ENCODE data around the gene KBTBD12. TPM values are rescaled to one million over a fixed set of nuclear protein-coding genes. Genes with fewer than 3 reads are reported as not detected.

The KBTBD12 gene
- total and polyA plus RNA-seq, 2 donors (not counting 3 experiments of a cell fraction or from before 2014, with no cell fraction given), result not detected

DNA sequence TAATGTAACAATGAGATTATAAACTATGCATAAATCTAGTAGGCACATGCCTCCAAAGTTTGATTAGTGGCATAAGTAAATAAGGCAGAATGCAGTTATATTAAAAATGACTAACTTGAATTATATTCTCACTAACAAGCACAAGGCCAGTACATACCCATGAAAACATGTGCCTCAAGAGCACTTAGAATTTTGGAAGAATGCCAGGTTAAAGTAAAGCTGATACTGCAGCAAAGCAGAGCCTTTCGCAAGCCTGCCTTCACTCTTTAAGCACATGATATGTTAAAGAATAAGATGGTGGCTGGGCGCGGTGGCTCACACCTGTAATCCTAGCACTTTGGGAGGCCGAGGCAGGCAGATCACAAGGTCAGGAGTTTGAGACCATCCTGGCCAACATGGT lies 49.0 kb downstream of the KBTBD12 start:
- Histone ChIP-seq H3K79me2 (ENCODE audit: control insufficient read depth, insufficient read depth, low read length) (no peaks in the 10 kb centered on the region), H3K9me1 (replicated peaks; ENCODE audit: control insufficient read depth, extremely low read depth, insufficient read depth, low read length) (no peaks in the 10 kb centered on the region), H3K27me3 (ENCODE audit: control insufficient read depth in 2 of 2, insufficient read depth in 2 of 2, low read length in 2 of 2) (peaks cover 18 to 46% of the 10 kb centered on the region in 2 experiments), H3K9me3 (replicated peaks; ENCODE audit: control insufficient read depth, insufficient read depth, low read length) (no peaks in the 10 kb centered on the region), H2AFZ (ENCODE audit: low read depth, low read length) (no peak overlapping the region), H3K4me1 (ENCODE audit: control insufficient read depth, extremely low read depth, insufficient read depth, low read length) (no peaks in the 10 kb centered on the region), H3K27ac (ENCODE audit: insufficient read depth, low read depth, low read length) (no peak overlapping the region), H3K36me3 (ENCODE audit: control insufficient read depth in 2 of 2, extremely low read depth in 1 of 2, insufficient read depth in 2 of 2, low read length in 2 of 2) (no peaks in the 10 kb centered on the region), H3K4me3 (replicated peaks in 1 of 3; ENCODE audit: insufficient read depth in 1 of 3, low read depth in 1 of 3, low read length in 3 of 3) (no peak overlapping the region), H3K4me2 (ENCODE audit: insufficient read depth, low read length) (no peak overlapping the region), H3K9ac (replicated peaks; ENCODE audit: extremely low read depth, insufficient read depth, low read length) (no peak overlapping the region), H4K20me1 (replicated peaks; ENCODE audit: control insufficient read depth, extremely low read depth, insufficient read depth, low read length) (no peaks in the 10 kb centered on the region)
- no TSS peak for BruUV-seq (replicated peaks)
- intact Hi-C loops (cut with micrococcal nuclease) (no loop called here), dilution Hi-C loops (cut with MboI; ENCODE audit: extremely low pct_ligation_motif_present, low sequenced_read_pairs) (no loop called here)
- FAIRE-seq (no peak), DNase-seq (ENCODE audit: low read depth, low spot score) (no peak)
- ChIA-PET CTCF (interaction anchor here (1.1 kb wide), 1 partner anchor 9 kb away, joined by 3 read pairs; no protein-coding TSS in a partner anchor), POLR2A (no interaction called here)
- TF ChIP-seq, protein P1, sequence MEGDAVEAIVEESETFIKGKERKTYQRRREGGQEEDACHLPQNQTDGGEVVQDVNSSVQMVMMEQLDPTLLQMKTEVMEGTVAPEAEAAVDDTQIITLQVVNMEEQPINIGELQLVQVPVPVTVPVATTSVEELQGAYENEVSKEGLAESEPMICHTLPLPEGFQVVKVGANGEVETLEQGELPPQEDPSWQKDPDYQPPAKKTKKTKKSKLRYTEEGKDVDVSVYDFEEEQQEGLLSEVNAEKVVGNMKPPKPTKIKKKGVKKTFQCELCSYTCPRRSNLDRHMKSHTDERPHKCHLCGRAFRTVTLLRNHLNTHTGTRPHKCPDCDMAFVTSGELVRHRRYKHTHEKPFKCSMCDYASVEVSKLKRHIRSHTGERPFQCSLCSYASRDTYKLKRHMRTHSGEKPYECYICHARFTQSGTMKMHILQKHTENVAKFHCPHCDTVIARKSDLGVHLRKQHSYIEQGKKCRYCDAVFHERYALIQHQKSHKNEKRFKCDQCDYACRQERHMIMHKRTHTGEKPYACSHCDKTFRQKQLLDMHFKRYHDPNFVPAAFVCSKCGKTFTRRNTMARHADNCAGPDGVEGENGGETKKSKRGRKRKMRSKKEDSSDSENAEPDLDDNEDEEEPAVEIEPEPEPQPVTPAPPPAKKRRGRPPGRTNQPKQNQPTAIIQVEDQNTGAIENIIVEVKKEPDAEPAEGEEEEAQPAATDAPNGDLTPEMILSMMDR (IDR thresholded peaks at IDR 0.05; ENCODE audit: extremely low read depth in 1 of 2, insufficient read depth in 1 of 2, low read depth in 1 of 2, low read length in 2 of 2), result no peak
- no peak for TF ChIP-seq JUN (IDR thresholded peaks at IDR 0.05; ENCODE audit: borderline replicate concordance, insufficient read depth, insufficient read length, low read depth)
- no peak for TF ChIP-seq GATA2 (IDR thresholded peaks at IDR 0.05; ENCODE audit: insufficient read depth, insufficient read length, low read depth, low read length)
- no peak for TF ChIP-seq EZH2 (IDR thresholded peaks at IDR 0.05; ENCODE audit: borderline replicate concordance, low read depth, low read length, severe bottlenecking)
- TF ChIP-seq POLR2A (IDR thresholded peaks at IDR 0.05; ENCODE audit: low read depth, low read length), result no peak
- TF ChIP-seq FOS (IDR thresholded peaks at IDR 0.05; ENCODE audit: borderline replicate concordance, insufficient read depth, low read length), result no peak
- no peak for TF ChIP-seq MYC (IDR thresholded peaks at IDR 0.05; ENCODE audit: low read depth, low read length)
- TF ChIP-seq, protein P2, sequence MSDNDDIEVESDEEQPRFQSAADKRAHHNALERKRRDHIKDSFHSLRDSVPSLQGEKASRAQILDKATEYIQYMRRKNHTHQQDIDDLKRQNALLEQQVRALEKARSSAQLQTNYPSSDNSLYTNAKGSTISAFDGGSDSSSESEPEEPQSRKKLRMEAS (IDR thresholded peaks at IDR 0.05; ENCODE audit: insufficient read depth, insufficient read length), result no peak
- no peak for TF ChIP-seq POLR2AphosphoS5 (IDR thresholded peaks at IDR 0.05; ENCODE audit: insufficient read depth, low read depth, low read length)
